GM18517 (cell line): ENCODE data around the gene TXK.

Experiments
- ATAC-seq: cut with Tn5 transposase; IDR thresholded peaks from one replicate; pipeline ENCODE4 v1.9.1; 2021; ENCODE audit warnings: mild to moderate bottlenecking, moderate library complexity; ENCODE audit not compliant: unreplicated experiment

The TXK gene

GRCh38 chr4:48064349-48064748 is 69.7 kb downstream of the TXK start:
- no peak for ATAC-seq

GRCh38 chr4:48058617-48059530 is 75.2 kb downstream of the TXK start:
- ATAC-seq, result no peak

- ATAC-seq, result no peak
Observed at GRCh38 chr4:48051078-48051477, 83.0 kb downstream of the TXK start.

GRCh38 chr4:48049483-48049882 is 84.6 kb downstream of the TXK start:
- ATAC-seq, result no peak

GRCh38 chr4:48047896-48048295 is 86.2 kb downstream of the TXK start:
- ATAC-seq, result peak; percentile 10

- peak; percentile 99 for ATAC-seq
Observed at GRCh38 chr4:48047421-48047844, 86.6 kb downstream of the TXK start.

GRCh38 chr4:48046059-48046458 is 88.0 kb downstream of the TXK start:
- no peak for ATAC-seq

GRCh38 chr4:48044298-48044697 is 89.8 kb downstream of the TXK start:
- no peak for ATAC-seq

- no peak for ATAC-seq
Observed at GRCh38 chr4:48043504-48043903, 90.5 kb downstream of the TXK start.

- ATAC-seq, result no peak
Observed at GRCh38 chr4:48042979-48043461, 91.0 kb downstream of the TXK start.

GRCh38 chr4:48041535-48042137 is 92.4 kb downstream of the TXK start:
- no peak for ATAC-seq

GRCh38 chr4:48039561-48039960 is 94.5 kb downstream of the TXK start:
- no peak for ATAC-seq

- no peak for ATAC-seq
Observed at GRCh38 chr4:48038666-48039065, 95.4 kb downstream of the TXK start.

- ATAC-seq, result no peak
Observed at GRCh38 chr4:48037117-48037462, 97.0 kb downstream of the TXK start.

GRCh38 chr4:48035952-48036351 is 98.1 kb downstream of the TXK start:
- ATAC-seq, result no peak

- ATAC-seq, result peak; percentile 53
Observed at GRCh38 chr4:48033825-48034413, 100.1 kb downstream of the TXK start.

GRCh38 chr4:48033412-48033811 is 100.6 kb downstream of the TXK start:
- no peak for ATAC-seq

- ATAC-seq, result no peak
Observed at GRCh38 chr4:48032721-48033120, 101.3 kb downstream of the TXK start.

GRCh38 chr4:48031802-48032525 is 102.1 kb downstream of the TXK start:
- no peak for ATAC-seq

GRCh38 chr4:48030470-48030869 is 103.6 kb downstream of the TXK start:
- no peak for ATAC-seq

- ATAC-seq, result peak; percentile 63
Observed at GRCh38 chr4:48028696-48029095, 105.4 kb downstream of the TXK start.
